WTC11 (cell line): Measurements from ENCODE around the gene FOXRED1. TPM values are rescaled to one million over a fixed set of nuclear protein-coding genes. Genes with fewer than 3 reads are reported as not detected.

ENCODE experiments used
- ATAC-seq: fragments of 200-7000 bp; cut with Tn5 transposase; 2 replicates; pipeline ENCODE4 v1.10.0; 2021; ENCODE audit warnings: mild to moderate bottlenecking, moderate library complexity
- CTCF ChIA-PET: fragments of 300-600 bp; sonication (Branson Sonifier 250); formaldehyde crosslinking; loops from one replicate; lab custom pipeline; 2021; ENCODE audit warnings: antibody characterized with exemption; lab: Charles Lee
- POLR2A ChIA-PET: fragments of 350-600 bp; sonication (Branson Sonifier 250); formaldehyde crosslinking; loops from one replicate; lab custom pipeline; 2021; ENCODE audit warnings: antibody characterized with exemption; lab: Charles Lee
- DNase-seq: peaks from one replicate; pipeline ENCODE4 v3.0.0; 2021; ENCODE audit warnings: low spot score
- H3K27ac Mint-ChIP-seq: 2 replicates; pipeline ENCODE4 v1.8.0; 2021; ENCODE audit warnings: mixed read lengths
- H3K27me3 Mint-ChIP-seq: 2 replicates; pipeline ENCODE4 v1.8.0; 2021; ENCODE audit warnings: low read depth, mild to moderate bottlenecking, moderate library complexity, mixed read lengths
- H3K36me3 Mint-ChIP-seq: 2 replicates; pipeline ENCODE4 v1.8.0; 2021; ENCODE audit warnings: mixed read lengths
- H3K4me1 Mint-ChIP-seq: 2 replicates; pipeline ENCODE4 v1.8.0; 2022; ENCODE audit warnings: mixed read lengths
- H3K4me3 Mint-ChIP-seq: 2 replicates; pipeline ENCODE4 v1.8.0; 2021; ENCODE audit warnings: mild to moderate bottlenecking, moderate library complexity, mixed read lengths
- H3K9me3 Mint-ChIP-seq: 2 replicates; pipeline ENCODE4 v1.8.0; 2021; ENCODE audit warnings: mixed read lengths
- GABPB1 ChIP-seq: sonication (generic); formaldehyde crosslinking; IDR thresholded peaks from 2 replicates; pipeline ENCODE4 v1.8.1; 2023; ENCODE audit warnings: mild to moderate bottlenecking, missing genetic modification reagents
- GRHL2 ChIP-seq: fragments of 250-450 bp; sonication (Bioruptor Pico); IDR thresholded peaks from 2 replicates; pipeline ENCODE4 v1.8.0; 2022; ENCODE audit warnings: mild to moderate bottlenecking, moderate library complexity; ENCODE audit not compliant: insufficient replicate concordance, severe bottlenecking
- MXD4 ChIP-seq: fragments of 250-450 bp; sonication (Bioruptor Pico); IDR thresholded peaks from 2 replicates; pipeline ENCODE4 v1.8.0; 2021; ENCODE audit warnings: mild to moderate bottlenecking, moderate library complexity, borderline replicate concordance
- NFYB ChIP-seq: sonication (generic); formaldehyde crosslinking; conservative IDR thresholded peaks from 2 replicates; pipeline ENCODE4 v1.8.0; 2022; ENCODE audit warnings: low read depth, missing genetic modification reagents
- TCF7 ChIP-seq: sonication (generic); formaldehyde crosslinking; IDR thresholded peaks from 2 replicates; pipeline ENCODE4 v1.8.0; 2022; ENCODE audit warnings: mild to moderate bottlenecking, low read depth, missing genetic modification reagents, moderate library complexity
- total RNA-seq: library from RNA; stranded (reverse); gene quantifications from 3 replicates; pipeline ENCODE4 v1.2.3, GENCODE V29; 2021
- TF ChIP-seq, protein P1 (sequence below): fragments of 250-450 bp; sonication (Bioruptor Pico); IDR thresholded peaks from 2 replicates; pipeline ENCODE4 v1.9.0; 2021; ENCODE audit warnings: mild to moderate bottlenecking
- TF ChIP-seq, protein P2 (sequence below): fragments of 200-600 bp; IDR thresholded peaks from 2 replicates; pipeline ENCODE4 v1.8.0; 2022; ENCODE audit warnings: antibody characterized with exemption
- TF ChIP-seq, protein P3 (sequence below): sonication (generic); formaldehyde crosslinking; IDR thresholded peaks from 2 replicates; pipeline ENCODE4 v1.8.1; 2022; ENCODE audit warnings: mild to moderate bottlenecking, missing genetic modification reagents, moderate library complexity, borderline replicate concordance
- TF ChIP-seq, protein P4 (sequence below): fragments of 250-450 bp; sonication (Bioruptor Pico); IDR thresholded peaks from 2 replicates; pipeline ENCODE4 v1.8.0; 2021; ENCODE audit warnings: mild to moderate bottlenecking
- TF ChIP-seq, protein P5 (sequence below): fragments of 250-450 bp; sonication (Bioruptor Pico); IDR thresholded peaks from 2 replicates; pipeline ENCODE4 v2.1.2; 2022; ENCODE audit warnings: mild to moderate bottlenecking, moderate library complexity
- TF ChIP-seq, protein P6 (sequence below): sonication (generic); formaldehyde crosslinking; IDR thresholded peaks from 2 replicates; pipeline ENCODE4 v1.8.0; 2022; ENCODE audit warnings: mild to moderate bottlenecking, missing genetic modification reagents
- TF ChIP-seq, protein P7 (sequence below): sonication (generic); formaldehyde crosslinking; IDR thresholded peaks from 2 replicates; pipeline ENCODE4 v1.8.0; 2022; ENCODE audit warnings: mild to moderate bottlenecking, missing genetic modification reagents
- TF ChIP-seq, protein P8 (sequence below): fragments of 250-450 bp; sonication (Bioruptor Pico); IDR thresholded peaks from 2 replicates; pipeline ENCODE4 v1.9.0; 2021; ENCODE audit warnings: mild to moderate bottlenecking
- TF ChIP-seq, protein P9 (sequence below): fragments of 250-450 bp; sonication (Bioruptor Pico); IDR thresholded peaks from 2 replicates; pipeline ENCODE4 v1.9.0; 2021; ENCODE audit warnings: mild to moderate bottlenecking, borderline replicate concordance

The FOXRED1 gene
- total RNA-seq, 1 experiment from 2014 or later: 61.9 TPM

DNA sequence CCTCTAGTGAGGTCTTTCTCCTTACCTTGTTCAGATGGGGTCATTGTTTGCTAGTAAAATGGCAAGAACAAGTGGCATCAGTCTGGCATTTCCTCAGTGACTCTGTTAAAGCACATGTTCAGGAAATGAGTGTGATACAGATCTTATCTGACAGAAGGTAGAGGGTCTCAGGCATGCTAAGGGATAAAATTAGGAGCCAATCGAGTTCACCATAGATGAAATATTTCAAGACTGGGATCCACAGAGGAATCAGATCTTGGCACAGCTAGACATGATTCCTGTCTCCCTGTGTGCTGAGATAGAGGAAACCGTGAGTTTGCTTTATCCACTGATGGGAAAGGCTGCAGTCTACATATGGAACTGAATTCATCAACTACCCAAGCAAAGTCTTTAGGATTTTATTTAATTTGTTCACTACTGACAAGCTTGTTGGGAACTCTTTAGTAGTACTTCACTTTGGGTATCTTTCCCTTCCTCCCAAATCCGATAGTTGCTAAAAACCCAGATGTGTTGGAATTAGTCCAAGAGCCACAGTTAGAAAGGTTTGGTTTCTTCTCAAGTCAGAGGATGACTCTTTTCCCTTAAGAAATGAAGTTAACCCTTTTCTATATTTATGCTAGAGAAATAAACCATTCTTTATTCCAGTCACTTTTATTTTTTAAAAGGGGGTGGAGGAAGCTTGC, 39.0 kb upstream of the FOXRED1 start:
- no peak overlapping the region for H3K4me3 Mint-ChIP-seq
- ChIA-PET CTCF (no interaction called here), POLR2A (no interaction called here)
- peaks cover 18% of the 10 kb centered on the region for H3K36me3 Mint-ChIP-seq
- no peak overlapping the region for H3K27ac Mint-ChIP-seq
- TF ChIP-seq GABPB1 (CRISPR knock-in tag) (no peak), MXD4 (CRISPR knock-in tag) (no peak)
- TF ChIP-seq, protein P1, sequence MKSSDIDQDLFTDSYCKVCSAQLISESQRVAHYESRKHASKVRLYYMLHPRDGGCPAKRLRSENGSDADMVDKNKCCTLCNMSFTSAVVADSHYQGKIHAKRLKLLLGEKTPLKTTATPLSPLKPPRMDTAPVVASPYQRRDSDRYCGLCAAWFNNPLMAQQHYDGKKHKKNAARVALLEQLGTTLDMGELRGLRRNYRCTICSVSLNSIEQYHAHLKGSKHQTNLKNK (CRISPR knock-in tag): no peak
- TF ChIP-seq, protein P2, sequence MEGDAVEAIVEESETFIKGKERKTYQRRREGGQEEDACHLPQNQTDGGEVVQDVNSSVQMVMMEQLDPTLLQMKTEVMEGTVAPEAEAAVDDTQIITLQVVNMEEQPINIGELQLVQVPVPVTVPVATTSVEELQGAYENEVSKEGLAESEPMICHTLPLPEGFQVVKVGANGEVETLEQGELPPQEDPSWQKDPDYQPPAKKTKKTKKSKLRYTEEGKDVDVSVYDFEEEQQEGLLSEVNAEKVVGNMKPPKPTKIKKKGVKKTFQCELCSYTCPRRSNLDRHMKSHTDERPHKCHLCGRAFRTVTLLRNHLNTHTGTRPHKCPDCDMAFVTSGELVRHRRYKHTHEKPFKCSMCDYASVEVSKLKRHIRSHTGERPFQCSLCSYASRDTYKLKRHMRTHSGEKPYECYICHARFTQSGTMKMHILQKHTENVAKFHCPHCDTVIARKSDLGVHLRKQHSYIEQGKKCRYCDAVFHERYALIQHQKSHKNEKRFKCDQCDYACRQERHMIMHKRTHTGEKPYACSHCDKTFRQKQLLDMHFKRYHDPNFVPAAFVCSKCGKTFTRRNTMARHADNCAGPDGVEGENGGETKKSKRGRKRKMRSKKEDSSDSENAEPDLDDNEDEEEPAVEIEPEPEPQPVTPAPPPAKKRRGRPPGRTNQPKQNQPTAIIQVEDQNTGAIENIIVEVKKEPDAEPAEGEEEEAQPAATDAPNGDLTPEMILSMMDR: no peak
- no peaks in the 10 kb centered on the region for H3K27me3 Mint-ChIP-seq
- DNase-seq: no peak
- H3K9me3 Mint-ChIP-seq: peaks cover 8% of the 10 kb centered on the region
- no peak for ATAC-seq
- H3K4me1 Mint-ChIP-seq: no peaks in the 10 kb centered on the region

DNA sequence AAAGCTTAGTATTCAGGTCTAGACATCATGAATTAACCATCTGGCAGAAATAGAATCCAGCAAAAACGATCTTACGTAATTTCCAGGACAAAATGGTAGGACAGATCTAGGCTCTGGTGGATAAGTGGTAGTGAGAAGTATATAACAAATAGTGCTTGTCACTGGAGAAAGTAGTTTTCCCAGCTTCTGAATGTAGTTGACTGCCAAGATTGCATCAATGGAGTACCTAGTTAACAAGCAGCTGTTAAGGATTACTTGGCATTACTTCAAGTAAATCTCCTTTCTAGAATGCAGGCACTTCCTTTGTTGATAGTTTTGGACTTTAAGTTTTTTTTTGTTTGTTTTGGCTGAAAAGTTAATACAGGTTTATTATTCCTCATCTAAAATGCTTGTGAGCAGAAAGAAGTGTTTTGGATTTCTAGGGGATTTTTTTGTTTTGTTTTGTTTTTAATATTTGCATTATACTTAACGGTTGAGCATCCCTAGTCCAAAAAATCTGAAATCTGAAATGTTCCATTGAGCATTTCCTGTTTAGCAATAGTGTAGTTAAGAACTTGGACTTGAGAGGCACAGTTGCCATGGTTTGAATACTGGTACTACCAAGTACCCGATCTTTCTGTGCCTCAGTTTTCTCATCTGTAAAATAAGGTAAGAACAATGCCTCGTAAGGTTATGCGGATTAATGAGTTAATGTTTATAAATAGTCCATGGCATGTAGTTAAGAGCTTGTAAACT, 37.1 kb upstream of the FOXRED1 start:
- no peak overlapping the region for H3K4me3 Mint-ChIP-seq
- no peaks in the 10 kb centered on the region for H3K27me3 Mint-ChIP-seq
- no peaks in the 10 kb centered on the region for H3K4me1 Mint-ChIP-seq
- CTCF ChIA-PET: no interaction called here
- H3K27ac Mint-ChIP-seq: no peak overlapping the region
- DNase-seq: no peak
- peaks cover 22% of the 10 kb centered on the region for H3K36me3 Mint-ChIP-seq
- H3K9me3 Mint-ChIP-seq: no peaks in the 10 kb centered on the region
- POLR2A ChIA-PET: no interaction called here
- no peak for ATAC-seq
- TF ChIP-seq, protein P3, sequence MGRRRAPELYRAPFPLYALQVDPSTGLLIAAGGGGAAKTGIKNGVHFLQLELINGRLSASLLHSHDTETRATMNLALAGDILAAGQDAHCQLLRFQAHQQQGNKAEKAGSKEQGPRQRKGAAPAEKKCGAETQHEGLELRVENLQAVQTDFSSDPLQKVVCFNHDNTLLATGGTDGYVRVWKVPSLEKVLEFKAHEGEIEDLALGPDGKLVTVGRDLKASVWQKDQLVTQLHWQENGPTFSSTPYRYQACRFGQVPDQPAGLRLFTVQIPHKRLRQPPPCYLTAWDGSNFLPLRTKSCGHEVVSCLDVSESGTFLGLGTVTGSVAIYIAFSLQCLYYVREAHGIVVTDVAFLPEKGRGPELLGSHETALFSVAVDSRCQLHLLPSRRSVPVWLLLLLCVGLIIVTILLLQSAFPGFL (CRISPR knock-in tag): no peak
- TF ChIP-seq GRHL2 (CRISPR knock-in tag): no peak
- TF ChIP-seq, protein P4, sequence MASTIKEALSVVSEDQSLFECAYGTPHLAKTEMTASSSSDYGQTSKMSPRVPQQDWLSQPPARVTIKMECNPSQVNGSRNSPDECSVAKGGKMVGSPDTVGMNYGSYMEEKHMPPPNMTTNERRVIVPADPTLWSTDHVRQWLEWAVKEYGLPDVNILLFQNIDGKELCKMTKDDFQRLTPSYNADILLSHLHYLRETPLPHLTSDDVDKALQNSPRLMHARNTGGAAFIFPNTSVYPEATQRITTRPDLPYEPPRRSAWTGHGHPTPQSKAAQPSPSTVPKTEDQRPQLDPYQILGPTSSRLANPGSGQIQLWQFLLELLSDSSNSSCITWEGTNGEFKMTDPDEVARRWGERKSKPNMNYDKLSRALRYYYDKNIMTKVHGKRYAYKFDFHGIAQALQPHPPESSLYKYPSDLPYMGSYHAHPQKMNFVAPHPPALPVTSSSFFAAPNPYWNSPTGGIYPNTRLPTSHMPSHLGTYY (CRISPR knock-in tag): no peak
- TF ChIP-seq, protein P5, sequence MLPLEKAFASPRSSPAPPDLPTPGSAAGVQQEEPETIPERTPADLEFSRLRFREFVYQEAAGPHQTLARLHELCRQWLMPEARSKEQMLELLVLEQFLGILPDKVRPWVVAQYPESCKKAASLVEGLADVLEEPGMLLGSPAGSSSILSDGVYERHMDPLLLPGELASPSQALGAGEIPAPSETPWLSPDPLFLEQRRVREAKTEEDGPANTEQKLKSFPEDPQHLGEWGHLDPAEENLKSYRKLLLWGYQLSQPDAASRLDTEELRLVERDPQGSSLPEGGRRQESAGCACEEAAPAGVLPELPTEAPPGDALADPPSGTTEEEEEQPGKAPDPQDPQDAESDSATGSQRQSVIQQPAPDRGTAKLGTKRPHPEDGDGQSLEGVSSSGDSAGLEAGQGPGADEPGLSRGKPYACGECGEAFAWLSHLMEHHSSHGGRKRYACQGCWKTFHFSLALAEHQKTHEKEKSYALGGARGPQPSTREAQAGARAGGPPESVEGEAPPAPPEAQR (CRISPR knock-in tag): no peak
- TF ChIP-seq, protein P6, sequence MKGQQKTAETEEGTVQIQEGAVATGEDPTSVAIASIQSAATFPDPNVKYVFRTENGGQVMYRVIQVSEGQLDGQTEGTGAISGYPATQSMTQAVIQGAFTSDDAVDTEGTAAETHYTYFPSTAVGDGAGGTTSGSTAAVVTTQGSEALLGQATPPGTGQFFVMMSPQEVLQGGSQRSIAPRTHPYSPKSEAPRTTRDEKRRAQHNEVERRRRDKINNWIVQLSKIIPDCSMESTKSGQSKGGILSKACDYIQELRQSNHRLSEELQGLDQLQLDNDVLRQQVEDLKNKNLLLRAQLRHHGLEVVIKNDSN (CRISPR knock-in tag): no peak
- TF ChIP-seq, protein P7, sequence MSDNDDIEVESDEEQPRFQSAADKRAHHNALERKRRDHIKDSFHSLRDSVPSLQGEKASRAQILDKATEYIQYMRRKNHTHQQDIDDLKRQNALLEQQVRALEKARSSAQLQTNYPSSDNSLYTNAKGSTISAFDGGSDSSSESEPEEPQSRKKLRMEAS (CRISPR knock-in tag): no peak

DNA sequence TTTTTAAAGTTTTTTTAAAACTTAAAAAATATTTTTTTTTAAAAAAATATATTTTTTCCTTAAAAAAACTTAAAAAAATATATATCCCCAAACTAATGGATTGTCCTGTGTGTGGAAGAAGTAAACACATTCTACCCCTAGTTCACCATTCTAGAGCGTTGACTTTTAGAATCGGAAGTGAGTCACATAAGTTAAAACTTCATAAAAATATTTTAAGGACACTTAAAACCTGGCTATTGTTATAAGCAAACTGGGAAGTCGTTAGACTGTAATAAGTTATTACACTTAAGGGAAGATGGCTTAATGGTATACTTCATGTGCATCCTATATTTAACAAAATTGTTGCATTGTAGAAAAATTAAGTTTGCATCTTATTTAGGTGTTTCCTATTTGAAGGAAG, 36.3 kb upstream of the FOXRED1 start:
- H3K27me3 Mint-ChIP-seq: no peaks in the 10 kb centered on the region
- H3K36me3 Mint-ChIP-seq: peaks cover 22% of the 10 kb centered on the region
- no peaks in the 10 kb centered on the region for H3K9me3 Mint-ChIP-seq
- no peak overlapping the region for H3K27ac Mint-ChIP-seq
- CTCF ChIA-PET: no interaction called here
- DNase-seq (no peak), ATAC-seq (no peak)
- H3K4me3 Mint-ChIP-seq: no peak overlapping the region
- H3K4me1 Mint-ChIP-seq: no peaks in the 10 kb centered on the region
- POLR2A ChIA-PET: no interaction called here
- TF ChIP-seq NFYB (no peak), TCF7 (no peak)
- TF ChIP-seq, protein P8, sequence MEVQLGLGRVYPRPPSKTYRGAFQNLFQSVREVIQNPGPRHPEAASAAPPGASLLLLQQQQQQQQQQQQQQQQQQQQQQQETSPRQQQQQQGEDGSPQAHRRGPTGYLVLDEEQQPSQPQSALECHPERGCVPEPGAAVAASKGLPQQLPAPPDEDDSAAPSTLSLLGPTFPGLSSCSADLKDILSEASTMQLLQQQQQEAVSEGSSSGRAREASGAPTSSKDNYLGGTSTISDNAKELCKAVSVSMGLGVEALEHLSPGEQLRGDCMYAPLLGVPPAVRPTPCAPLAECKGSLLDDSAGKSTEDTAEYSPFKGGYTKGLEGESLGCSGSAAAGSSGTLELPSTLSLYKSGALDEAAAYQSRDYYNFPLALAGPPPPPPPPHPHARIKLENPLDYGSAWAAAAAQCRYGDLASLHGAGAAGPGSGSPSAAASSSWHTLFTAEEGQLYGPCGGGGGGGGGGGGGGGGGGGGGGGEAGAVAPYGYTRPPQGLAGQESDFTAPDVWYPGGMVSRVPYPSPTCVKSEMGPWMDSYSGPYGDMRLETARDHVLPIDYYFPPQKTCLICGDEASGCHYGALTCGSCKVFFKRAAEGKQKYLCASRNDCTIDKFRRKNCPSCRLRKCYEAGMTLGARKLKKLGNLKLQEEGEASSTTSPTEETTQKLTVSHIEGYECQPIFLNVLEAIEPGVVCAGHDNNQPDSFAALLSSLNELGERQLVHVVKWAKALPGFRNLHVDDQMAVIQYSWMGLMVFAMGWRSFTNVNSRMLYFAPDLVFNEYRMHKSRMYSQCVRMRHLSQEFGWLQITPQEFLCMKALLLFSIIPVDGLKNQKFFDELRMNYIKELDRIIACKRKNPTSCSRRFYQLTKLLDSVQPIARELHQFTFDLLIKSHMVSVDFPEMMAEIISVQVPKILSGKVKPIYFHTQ (CRISPR knock-in tag): no peak
- TF ChIP-seq, protein P9, sequence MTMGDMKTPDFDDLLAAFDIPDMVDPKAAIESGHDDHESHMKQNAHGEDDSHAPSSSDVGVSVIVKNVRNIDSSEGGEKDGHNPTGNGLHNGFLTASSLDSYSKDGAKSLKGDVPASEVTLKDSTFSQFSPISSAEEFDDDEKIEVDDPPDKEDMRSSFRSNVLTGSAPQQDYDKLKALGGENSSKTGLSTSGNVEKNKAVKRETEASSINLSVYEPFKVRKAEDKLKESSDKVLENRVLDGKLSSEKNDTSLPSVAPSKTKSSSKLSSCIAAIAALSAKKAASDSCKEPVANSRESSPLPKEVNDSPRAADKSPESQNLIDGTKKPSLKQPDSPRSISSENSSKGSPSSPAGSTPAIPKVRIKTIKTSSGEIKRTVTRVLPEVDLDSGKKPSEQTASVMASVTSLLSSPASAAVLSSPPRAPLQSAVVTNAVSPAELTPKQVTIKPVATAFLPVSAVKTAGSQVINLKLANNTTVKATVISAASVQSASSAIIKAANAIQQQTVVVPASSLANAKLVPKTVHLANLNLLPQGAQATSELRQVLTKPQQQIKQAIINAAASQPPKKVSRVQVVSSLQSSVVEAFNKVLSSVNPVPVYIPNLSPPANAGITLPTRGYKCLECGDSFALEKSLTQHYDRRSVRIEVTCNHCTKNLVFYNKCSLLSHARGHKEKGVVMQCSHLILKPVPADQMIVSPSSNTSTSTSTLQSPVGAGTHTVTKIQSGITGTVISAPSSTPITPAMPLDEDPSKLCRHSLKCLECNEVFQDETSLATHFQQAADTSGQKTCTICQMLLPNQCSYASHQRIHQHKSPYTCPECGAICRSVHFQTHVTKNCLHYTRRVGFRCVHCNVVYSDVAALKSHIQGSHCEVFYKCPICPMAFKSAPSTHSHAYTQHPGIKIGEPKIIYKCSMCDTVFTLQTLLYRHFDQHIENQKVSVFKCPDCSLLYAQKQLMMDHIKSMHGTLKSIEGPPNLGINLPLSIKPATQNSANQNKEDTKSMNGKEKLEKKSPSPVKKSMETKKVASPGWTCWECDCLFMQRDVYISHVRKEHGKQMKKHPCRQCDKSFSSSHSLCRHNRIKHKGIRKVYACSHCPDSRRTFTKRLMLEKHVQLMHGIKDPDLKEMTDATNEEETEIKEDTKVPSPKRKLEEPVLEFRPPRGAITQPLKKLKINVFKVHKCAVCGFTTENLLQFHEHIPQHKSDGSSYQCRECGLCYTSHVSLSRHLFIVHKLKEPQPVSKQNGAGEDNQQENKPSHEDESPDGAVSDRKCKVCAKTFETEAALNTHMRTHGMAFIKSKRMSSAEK: no peak
